ENCODE measurements around the gene GDPD3.
"Not testable (repeated sequence)": the region's sequence is repeated elsewhere in the genome, so short reads cannot be mapped to it uniquely, and the experiment has no call there.

GDPD3 gene, protein sequence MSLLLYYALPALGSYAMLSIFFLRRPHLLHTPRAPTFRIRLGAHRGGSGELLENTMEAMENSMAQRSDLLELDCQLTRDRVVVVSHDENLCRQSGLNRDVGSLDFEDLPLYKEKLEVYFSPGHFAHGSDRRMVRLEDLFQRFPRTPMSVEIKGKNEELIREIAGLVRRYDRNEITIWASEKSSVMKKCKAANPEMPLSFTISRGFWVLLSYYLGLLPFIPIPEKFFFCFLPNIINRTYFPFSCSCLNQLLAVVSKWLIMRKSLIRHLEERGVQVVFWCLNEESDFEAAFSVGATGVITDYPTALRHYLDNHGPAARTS

DNA sequence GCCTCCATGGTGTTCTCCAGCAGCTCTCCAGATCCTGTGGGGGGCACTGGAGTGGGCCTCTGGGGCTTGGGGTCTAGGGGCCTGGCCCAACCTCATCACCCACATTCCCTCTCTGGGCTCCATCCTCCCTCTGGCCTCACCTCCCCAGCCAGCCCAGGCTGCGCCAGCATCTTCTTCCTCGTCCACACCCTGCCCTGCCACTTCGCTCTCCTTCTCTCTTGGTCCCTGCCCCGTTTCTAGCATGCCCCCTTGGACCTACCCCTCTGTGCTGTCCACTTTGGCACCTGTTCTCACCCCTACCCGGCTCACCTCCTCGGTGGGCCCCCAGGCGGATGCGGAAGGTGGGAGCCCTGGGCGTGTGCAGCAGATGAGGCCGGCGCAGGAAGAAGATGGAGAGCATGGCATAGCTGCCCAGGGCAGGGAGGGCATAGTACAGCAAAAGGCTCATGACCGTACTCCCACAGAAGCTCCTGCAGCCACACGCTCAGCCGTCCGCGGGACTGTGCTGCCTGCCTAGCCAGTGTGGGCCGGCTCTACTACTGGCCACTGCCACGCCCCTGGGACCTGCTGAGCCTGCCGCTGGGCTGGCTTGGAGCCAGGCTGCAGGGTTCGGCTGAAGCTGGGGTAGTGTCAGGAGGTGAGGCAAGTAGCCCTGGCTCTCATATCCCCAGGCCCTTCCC lies at the start of gene GDPD3:
GDPD3 (minus strand) TSS at position 507 of the 680 bp plus-strand sequence; CDS start at position 448, 59 bp downstream.
- no peak for DNase-seq

DNA sequence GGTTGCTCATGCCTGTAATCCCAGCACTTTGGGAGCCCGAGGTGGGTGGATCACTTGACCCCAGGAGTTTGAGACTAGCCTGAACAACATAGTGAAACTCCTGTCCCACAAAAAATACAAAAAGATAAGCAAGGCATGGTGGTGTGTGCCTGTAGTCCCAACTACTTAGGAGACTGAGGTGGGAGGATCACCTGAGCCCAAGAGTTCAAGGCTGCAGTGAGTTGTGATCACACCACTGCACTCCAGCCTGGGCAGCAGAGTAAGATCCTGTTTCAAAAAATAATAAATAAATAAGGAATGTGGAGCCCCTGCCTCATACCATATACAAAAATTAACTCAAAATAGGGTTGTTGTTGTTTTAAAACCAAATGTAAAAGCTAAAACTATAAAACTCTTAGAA lies 43.9 kb upstream of the GDPD3 start:
- DNase-seq, result no peak

- DNase-seq, result no peak
Measured at GRCh38 chr16:30155188-30155587, 41.9 kb upstream of the GDPD3 start.

DNA sequence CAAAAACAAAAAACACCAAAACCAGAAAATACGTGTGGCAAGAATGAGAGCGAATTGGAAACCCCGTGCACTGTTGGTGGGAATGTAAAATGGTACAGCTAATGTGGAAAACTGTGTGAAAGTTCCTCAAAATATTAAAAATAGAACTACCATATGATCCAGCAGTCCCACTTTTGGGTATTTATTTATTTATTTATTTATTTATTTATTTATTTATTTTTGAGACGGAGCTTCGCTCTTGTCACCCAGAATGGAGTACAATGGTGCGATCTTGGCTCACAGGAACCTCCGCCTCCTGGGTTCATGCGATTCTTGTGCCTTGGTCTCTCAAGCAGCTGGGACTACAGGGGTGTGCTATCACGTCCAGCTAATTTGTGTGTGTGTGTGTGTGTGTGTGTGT lies 39.2 kb upstream of the GDPD3 start:
- no peak for DNase-seq

DNA sequence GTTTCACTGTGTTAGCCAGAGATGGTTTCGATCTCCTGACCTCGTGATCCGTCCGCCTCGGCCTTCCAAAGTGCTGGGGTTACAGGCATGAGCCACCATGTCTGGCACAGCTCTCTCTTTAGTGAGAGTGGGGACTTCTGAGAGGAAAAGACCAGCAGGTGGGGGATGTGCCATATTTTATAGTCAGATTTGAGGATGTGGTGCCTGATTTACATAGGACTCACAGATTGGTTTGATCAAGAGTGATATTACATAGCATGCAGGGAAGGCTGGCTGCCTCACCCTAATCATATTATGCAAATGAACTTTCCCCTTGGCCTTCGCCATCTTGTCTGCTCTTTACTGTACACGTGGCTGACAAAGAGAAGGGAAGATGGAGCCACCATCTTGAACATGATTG lies 37.8 kb upstream of the GDPD3 start:
- no peak for DNase-seq

DNA sequence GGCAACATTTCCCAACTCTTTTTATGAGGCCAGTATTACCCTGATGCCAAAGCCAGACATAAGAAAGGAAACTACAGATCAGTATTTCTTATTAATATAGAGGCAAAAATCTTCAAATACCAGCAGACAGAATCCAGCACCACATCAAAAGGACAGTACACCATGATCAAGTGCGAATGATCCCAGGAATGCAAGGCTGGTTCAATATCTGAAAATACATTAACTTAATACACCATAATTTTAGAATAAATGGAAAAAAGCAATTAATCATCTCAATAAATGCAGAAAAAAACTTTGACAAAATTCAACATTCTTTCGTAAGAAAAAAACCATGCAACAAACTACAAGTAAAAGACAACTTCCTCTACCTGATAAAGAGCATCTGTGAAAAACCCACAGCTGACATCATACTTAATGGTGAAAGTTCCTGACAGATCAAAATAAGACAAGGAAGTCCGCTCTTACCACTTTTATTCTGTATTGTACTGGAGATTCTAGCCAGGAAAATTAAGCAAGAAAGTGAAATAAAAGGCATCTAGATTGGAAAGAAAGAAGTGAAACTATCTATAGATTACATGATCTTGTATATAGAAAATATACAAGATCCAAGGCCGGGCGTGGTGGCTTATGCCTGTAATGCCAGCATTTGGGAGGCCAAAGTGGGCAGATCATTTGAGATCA lies 36.1 kb upstream of the GDPD3 start:
- DNase-seq, result peak; percentile 10

- DNase-seq, result no peak
Measured at GRCh38 chr16:30147843-30148510, 34.6 kb upstream of the GDPD3 start.

DNA sequence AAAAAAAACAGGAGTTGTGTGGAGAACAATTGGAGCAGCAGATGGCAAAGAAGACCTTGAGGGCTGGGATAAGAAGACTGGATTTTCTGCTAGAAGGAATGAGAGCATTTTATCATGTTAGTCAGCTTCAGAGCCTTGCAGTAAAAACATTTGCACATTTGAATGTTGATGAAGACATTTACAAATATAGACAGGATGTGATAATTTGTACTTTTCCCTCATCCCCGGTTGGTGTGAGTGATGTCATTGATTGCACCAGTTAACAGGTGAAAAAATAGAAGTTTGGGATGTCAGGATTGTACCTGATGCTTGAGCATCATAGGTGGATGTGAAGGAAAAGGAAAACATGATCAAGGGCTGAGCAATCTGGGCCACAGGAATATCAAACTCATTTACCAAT lies 32.3 kb upstream of the GDPD3 start:
- no peak for DNase-seq

GRCh38 chr16:30144917-30145316 lies 31.6 kb upstream of the GDPD3 start:
- DNase-seq, result no peak

- no peak for DNase-seq
Measured at GRCh38 chr16:30144017-30144416, 30.7 kb upstream of the GDPD3 start.

DNA sequence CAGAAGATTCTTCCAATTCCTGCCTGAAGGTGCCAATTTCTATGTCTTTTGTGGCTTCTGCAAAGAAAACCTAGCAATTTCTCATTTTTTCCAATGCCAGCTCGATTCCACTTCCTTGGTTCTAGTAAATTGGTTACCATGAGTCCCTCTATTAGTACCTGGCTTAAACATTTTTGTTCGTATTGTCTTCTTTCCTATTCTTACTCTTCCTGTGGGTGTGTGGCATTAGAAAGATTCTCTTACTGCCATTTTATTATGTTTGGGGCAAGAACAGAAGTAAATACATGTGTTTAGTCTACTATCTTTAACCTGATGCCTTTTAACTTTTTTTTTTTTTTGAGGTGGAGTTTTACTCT lies 30.0 kb upstream of the GDPD3 start:
- DNase-seq, result no peak

DNA sequence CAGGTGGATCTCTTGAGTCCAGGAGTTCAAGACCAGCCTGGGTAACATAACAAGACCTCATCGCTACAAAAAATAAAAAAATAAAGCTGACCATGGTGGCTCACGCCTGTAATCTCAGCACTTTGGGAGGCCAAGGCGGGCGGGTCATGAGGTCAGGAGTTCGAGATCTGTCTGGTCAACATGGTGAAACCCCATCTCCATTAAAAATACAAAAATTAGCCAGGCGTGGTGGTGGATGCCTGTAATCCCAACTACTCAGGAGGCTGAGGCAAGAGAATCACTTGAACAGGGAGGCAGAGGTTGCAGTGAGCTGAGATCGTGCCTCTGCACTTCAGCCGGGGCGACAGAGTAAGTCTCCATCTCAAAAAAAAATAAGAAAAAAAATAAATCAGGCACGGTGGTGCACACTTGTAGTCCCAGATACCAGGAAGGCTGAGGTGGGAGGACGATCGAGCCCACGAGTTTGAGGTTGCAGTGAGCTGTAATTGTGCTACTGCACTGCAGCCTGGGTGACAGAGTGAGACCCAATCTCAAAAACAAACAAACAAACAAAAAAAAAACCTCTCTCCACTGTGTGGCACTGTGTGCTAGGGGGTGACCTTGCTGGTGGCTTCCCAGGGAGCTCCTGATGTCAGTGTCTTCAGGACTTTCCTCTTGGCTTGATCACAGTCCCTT lies 29.5 kb upstream of the GDPD3 start:
- DNase-seq, result peak; percentile 50

DNA sequence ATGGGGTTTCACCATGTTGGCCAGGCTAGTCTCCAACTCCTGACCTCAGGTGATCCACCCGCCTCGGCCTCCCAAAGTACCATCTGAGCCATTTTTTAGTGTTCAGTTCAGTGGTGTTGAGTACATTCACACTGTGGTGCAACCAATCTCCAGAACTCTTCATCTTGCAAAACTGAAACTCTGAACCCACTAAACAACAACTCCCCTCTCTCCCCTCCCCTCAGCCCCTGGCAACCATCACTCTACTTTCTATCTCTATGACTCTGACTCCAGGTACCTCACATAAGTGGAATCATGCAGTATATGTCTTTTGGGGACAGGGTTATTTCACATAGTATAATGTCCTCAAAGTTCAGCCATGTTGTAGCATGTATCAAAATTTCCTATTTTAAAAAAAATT lies 28.4 kb upstream of the GDPD3 start:
- DNase-seq, result no peak

- no peak for DNase-seq
Measured at GRCh38 chr16:30139583-30140481, 26.5 kb upstream of the GDPD3 start.

- DNase-seq, result no peak
Measured at GRCh38 chr16:30137897-30138296, 24.6 kb upstream of the GDPD3 start.

- no peak for DNase-seq
Measured at GRCh38 chr16:30136971-30137605, 23.8 kb upstream of the GDPD3 start.

DNA sequence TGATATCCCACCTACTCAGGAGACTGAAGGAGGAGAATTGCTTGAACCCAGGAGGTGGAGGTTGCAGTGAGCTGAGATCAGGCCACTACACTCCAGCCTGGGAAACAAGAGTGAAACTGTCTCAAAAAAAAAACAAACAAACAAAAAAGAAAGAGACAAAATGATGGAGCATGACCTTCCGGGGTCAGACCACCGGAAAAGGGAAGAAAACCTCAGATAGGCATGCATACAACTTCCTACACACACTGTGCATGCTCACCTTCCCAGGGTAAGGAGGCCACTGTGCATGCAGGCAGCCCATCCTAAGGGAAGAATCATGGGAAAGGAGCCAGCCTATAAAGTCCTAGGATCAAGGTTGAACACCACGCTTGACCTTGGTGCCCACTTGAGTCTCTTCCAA lies 19.3 kb upstream of the GDPD3 start:
- DNase-seq, result no peak

DNA sequence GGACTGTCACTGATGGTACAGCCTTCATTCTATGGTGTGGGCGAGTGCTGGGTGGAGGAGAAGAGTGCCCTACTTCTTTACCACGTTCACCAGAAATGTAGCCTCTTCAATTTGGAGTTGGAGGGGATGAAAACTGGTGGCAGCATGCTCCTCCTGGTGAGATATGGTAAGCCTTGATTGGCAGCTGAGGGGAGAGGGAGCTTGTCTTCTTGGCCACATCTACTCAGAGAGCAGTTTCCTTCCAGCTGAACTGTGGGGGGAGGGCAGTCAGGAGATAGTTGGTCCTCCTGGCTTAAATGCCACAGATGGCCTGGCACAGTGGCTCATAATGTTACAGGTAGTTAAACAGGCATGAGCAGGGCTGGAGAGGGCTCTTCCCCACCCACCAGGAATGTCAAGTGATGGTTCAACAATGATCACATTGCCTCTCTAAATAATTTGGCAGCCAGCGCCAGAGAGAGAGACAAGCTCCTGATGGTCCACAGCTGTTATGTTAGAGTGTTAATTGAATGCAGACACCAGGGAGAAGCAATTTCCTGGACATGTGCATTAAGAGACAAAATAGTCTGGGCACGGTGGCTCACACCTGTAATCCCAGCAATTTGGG lies 18.6 kb upstream of the GDPD3 start:
- no peak for DNase-seq

- no peak for DNase-seq
Measured at GRCh38 chr16:30127993-30128392, 14.7 kb upstream of the GDPD3 start.

GRCh38 chr16:30125690-30126089 lies 12.4 kb upstream of the GDPD3 start:
- DNase-seq, result not testable (repeated sequence)

GRCh38 chr16:30124985-30125379 lies 11.6 kb upstream of the GDPD3 start:
- no peak for DNase-seq
